EL (cell line): ENCODE data around the gene NOP9.

Experiments
- DNase-seq: peaks from one replicate; pipeline ENCODE4 v3.0.0-alpha.2; 2016

Gene NOP9

GRCh38 chr14:24299255-24300191 lies at the start of gene NOP9, which contains the start of gene DHRS1:
NOP9 (plus strand) TSS chr14:24299850; CDS start chr14:24299955, 105 bp downstream.
DHRS1 (minus strand) TSS chr14:24299780; CDS start chr14:24299106, 674 bp downstream.
- peak; percentile 88 for DNase-seq

GRCh38 chr14:24250354-24250753 lies 49.3 kb upstream of the NOP9 start:
- DNase-seq = no peak

GRCh38 chr14:24251880-24252288 lies 47.8 kb upstream of the NOP9 start:
- DNase-seq = peak; percentile 74

GRCh38 chr14:24252289-24253124 lies 47.1 kb upstream of the NOP9 start:
- DNase-seq = no peak

GRCh38 chr14:24253936-24254335 lies 45.7 kb upstream of the NOP9 start:
- DNase-seq = no peak

- no peak for DNase-seq
Measured at GRCh38 chr14:24254630-24255392, 44.8 kb upstream of the NOP9 start.

GRCh38 chr14:24255438-24255837 lies 44.2 kb upstream of the NOP9 start:
- DNase-seq = no peak

- DNase-seq = no peak
Measured at GRCh38 chr14:24255931-24256711, 43.5 kb upstream of the NOP9 start.

- DNase-seq = no peak
Measured at GRCh38 chr14:24256960-24257359, 42.7 kb upstream of the NOP9 start.

- no peak for DNase-seq
Measured at GRCh38 chr14:24258119-24258518, 41.5 kb upstream of the NOP9 start.

- DNase-seq = no peak
Measured at GRCh38 chr14:24258548-24259265, 40.9 kb upstream of the NOP9 start.

GRCh38 chr14:24259282-24260025 lies 40.2 kb upstream of the NOP9 start:
- DNase-seq = peak; percentile 75

- DNase-seq = no peak
Measured at GRCh38 chr14:24260026-24260779, 39.4 kb upstream of the NOP9 start.

- no peak for DNase-seq
Measured at GRCh38 chr14:24260780-24261157, 38.9 kb upstream of the NOP9 start.

GRCh38 chr14:24261256-24261968 lies 38.2 kb upstream of the NOP9 start:
- DNase-seq = no peak

GRCh38 chr14:24261969-24262327 lies 37.7 kb upstream of the NOP9 start:
- no peak for DNase-seq

- peak; percentile 35 for DNase-seq
Measured at GRCh38 chr14:24262821-24263733, 36.6 kb upstream of the NOP9 start, which contains the start of gene TGM1. TGM1 (minus strand) TSS chr14:24263177; CDS start chr14:24262352, 825 bp downstream.

- no peak for DNase-seq
Measured at GRCh38 chr14:24263848-24264247, 35.8 kb upstream of the NOP9 start.
